ENCODE results near the gene TEX48.

- TF ChIP-seq CTCF (IDR thresholded peaks at IDR 0.05) (no peak), EP300 (IDR thresholded peaks at IDR 0.05) (no peak), POLR2A (IDR thresholded peaks at IDR 0.05) (no peak)
Observed at GRCh38 chr9:114619191-114619761, 62.7 kb downstream of the TEX48 start.

Measured in tibial nerve (tissue), 4 donors.